GM12872 (cell line): ENCODE results near the gene ZNRF2.

Experiments
- TF ChIP-seq, protein P1 (sequence below): IDR thresholded peaks from 3 replicates; pipeline ENCODE4 v1.5.1; 2011; ENCODE audit warnings: low read depth, mild to moderate bottlenecking, low read length, moderate library complexity; ENCODE audit not compliant: insufficient read depth

ZNRF2 gene

DNA sequence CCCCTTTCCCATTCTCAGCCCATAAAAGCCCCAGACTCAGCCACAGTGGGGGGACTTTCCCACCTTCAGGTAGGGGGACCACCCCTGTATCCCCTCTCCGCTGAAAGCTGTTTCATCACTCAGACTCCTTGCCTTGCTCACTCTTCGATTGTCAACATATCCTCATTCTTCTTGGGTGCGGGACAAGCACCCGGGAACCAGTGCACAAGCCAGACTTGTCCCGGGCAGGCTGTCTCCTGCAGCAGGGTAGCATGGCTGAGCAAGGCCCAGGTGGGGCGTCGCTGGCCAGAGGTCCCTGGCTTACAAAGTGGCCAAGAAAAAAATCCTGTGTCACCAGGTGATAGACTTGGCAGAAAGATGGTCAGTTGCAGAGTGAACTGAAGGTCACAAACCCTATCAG lies 129.5 kb downstream of the ZNRF2 start:
- TF ChIP-seq, protein P1, sequence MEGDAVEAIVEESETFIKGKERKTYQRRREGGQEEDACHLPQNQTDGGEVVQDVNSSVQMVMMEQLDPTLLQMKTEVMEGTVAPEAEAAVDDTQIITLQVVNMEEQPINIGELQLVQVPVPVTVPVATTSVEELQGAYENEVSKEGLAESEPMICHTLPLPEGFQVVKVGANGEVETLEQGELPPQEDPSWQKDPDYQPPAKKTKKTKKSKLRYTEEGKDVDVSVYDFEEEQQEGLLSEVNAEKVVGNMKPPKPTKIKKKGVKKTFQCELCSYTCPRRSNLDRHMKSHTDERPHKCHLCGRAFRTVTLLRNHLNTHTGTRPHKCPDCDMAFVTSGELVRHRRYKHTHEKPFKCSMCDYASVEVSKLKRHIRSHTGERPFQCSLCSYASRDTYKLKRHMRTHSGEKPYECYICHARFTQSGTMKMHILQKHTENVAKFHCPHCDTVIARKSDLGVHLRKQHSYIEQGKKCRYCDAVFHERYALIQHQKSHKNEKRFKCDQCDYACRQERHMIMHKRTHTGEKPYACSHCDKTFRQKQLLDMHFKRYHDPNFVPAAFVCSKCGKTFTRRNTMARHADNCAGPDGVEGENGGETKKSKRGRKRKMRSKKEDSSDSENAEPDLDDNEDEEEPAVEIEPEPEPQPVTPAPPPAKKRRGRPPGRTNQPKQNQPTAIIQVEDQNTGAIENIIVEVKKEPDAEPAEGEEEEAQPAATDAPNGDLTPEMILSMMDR: no peak
